MM.1S (cell line): Measurements from ENCODE around the gene BCL6.

ENCODE experiments used
- EZH2 ChIP-seq: fragments of 300-600 bp; sonication (generic); optimal IDR thresholded peaks from 2 replicates; pipeline ENCODE3; 2017; ENCODE audit warnings: low read depth, mild to moderate bottlenecking, antibody characterized with exemption, low read length, mixed read lengths
- EZH2phosphoT487 ChIP-seq: fragments of 300-600 bp; sonication (generic); IDR thresholded peaks from 2 replicates; pipeline ENCODE4 v1.6.1; 2018; ENCODE audit warnings: antibody characterized with exemption, low read length
- TF ChIP-seq, protein P1 (sequence below): fragments of 300-600 bp; sonication (generic); IDR thresholded peaks from 2 replicates; pipeline ENCODE4 v1.5.1; 2016; ENCODE audit warnings: antibody characterized with exemption, low read length, mixed read lengths

- TF ChIP-seq, protein P1, sequence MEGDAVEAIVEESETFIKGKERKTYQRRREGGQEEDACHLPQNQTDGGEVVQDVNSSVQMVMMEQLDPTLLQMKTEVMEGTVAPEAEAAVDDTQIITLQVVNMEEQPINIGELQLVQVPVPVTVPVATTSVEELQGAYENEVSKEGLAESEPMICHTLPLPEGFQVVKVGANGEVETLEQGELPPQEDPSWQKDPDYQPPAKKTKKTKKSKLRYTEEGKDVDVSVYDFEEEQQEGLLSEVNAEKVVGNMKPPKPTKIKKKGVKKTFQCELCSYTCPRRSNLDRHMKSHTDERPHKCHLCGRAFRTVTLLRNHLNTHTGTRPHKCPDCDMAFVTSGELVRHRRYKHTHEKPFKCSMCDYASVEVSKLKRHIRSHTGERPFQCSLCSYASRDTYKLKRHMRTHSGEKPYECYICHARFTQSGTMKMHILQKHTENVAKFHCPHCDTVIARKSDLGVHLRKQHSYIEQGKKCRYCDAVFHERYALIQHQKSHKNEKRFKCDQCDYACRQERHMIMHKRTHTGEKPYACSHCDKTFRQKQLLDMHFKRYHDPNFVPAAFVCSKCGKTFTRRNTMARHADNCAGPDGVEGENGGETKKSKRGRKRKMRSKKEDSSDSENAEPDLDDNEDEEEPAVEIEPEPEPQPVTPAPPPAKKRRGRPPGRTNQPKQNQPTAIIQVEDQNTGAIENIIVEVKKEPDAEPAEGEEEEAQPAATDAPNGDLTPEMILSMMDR, result no peak
- no peak for TF ChIP-seq EZH2
- TF ChIP-seq EZH2phosphoT487, result no peak
Measured at GRCh38 chr3:187733371-187733770, 11.9 kb downstream of the BCL6 start.
